HG03520 (cell line): ENCODE measurements around the gene TSPAN18.

Source experiments
- ATAC-seq: cut with Tn5 transposase; IDR thresholded peaks from one replicate; pipeline ENCODE4 v1.9.1; 2021; ENCODE audit warnings: mild to moderate bottlenecking, moderate library complexity; ENCODE audit not compliant: unreplicated experiment

The TSPAN18 gene

DNA sequence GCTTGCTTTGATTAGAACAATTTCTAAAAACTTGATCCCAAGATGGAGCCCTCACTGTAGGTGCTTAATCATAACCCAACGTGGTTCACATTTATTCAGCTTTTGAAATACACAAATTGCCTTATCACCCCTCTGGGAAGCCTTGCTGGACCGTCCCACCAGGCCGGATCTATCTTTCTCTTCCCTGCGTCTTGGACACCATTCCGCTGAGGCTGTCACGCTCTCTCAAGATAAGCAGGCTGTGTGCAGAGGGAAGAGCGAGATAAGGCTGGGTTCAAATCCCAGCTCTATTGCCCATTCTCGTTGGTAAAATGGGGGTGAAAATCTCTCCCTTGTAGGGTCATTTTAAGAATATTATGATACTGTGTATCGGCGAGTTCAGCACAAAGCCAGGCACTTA, 244.4 kb downstream of the TSPAN18 start:
- no peak for ATAC-seq

DNA sequence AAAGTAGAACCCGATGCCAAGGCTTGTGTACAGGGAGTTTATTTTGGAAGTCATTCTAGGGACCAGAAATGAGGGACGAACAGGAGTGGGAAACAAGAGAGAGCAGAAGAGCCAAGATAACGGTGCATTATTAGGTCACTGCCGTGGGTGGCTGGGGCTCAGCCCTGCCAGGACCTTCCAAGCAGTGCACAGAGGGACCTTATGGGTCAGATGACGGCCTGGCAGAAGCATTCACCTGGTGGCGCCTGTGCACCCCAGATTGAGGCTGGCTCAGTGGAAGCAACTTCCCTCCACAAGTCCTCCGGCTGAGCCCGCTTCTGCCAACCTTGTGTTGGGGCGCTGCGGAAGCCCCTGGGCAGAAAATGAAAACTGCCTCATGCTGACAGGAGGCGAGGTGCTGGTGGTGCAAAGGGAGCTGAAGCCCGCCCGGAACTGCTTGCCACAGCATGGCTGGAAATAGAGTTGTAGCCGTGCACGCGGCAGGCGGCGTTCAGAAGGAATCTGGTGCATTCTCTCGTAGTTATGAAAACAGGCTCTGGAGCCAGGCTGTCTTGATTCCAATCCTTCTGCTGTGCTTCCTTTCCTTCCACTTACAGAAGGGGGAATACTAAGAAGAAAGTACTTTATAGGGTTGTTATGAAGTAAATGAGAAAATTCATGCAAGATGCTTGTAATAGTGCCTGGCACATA, 246.1 kb downstream of the TSPAN18 start:
- no peak for ATAC-seq

DNA sequence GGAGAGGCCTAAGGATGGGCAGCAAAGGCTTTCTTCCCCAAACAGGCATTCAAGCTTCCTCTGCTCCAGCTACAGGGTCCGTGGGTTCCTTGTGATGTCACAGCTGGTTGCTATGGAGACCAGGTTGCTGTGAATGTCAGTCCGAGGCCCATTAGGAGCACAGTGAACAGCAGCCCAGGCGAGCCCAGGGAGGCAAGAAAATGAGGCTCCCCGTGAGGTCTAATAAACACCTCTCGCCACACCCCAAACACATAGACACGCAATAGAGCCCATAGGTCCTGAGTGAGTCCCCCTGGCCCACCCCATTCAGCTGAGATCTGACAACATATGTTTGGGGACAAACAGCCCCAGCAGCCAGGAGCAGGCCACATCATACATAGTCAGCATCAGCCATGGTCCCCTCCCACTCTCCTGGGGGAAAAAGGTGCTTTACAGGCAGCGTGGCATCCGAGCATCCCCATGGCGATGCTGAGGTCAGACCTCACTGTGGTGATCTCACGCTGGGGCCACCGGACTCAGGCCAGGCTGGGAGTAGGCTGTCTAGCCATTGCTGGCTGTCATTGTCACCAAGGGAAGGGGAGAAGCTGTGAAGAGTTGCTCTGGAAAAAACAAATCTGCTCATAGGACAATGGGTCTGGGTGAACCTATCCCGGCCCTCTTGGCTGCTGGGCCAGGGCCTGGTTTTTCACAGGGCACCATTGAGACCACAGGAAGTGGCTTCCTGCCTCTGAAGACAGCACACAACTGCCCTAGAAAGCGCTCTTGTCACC, 247.1 kb downstream of the TSPAN18 start:
- ATAC-seq: no peak

DNA sequence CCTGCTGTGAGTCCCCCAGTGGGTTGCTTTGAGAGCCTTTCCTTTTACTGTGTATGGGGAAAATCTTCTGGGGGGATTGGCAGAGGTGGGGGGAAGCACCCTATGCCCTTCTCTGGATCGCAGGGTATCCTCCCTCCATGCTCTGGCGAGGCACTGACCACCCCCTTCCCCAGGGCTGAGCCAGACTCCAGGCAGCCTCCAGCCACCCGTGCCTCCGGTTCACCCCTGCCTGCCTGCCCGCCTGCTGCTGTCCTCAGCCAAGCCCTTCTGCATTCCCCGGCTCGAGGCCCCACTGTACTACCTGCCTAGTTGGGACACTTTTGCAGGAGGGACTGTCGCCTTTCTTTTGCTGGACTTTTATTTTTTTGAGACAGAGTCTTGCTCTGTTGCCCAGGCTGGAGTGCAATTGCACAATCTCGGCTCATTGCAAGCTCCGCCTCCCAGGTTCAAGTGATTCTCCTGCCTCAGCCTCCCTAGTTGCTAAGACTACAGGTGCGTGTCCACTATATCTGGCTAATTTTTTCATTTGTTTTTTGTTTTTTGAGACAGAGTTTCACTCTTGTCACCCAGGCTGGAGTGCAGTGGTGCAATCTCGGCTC, 247.7 kb downstream of the TSPAN18 start:
- ATAC-seq: no peak

DNA sequence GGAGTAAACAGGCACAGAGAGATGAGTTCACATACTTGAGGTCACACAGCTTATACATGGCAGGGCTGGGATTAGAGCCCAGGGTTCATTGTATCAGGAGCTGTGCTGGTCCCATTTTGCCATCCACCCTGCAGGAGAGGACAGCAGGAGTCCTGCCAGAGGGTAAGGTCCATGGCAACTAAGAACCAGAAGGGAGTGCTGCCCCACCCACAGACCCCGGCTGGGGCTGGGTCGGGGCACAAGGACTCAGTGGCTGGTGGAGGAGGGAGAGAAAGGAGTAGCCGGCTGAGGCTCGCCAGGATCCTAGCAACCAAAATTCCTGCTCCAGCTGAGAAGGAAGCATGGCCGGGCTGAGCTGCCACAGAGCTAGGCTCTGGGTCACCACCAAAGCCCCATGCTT, 249.8 kb downstream of the TSPAN18 start:
- ATAC-seq: no peak

DNA sequence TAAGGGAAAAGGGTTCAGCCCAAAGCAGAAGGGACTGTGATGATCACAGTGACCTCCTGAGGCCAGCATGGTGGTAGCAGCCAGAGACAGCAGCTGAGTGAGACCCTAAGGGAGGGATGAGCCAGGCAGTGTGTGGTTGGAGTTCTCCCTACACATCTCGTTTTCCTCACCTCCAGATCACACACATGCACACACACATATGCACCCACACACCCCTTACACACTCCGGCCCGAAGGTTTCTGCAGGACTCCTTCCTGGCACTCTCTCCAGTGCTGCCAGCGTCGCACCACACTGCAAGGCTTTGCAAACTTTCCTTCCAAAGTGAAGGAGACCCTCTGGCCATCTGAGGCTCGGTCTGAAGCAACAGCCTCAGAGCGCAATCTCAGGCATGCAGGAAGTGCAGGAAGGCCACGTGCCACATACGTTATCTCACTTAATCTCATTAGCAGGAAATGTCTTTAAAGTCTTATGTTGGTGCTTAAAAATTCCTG, 250.8 kb downstream of the TSPAN18 start:
- ATAC-seq: no peak

DNA sequence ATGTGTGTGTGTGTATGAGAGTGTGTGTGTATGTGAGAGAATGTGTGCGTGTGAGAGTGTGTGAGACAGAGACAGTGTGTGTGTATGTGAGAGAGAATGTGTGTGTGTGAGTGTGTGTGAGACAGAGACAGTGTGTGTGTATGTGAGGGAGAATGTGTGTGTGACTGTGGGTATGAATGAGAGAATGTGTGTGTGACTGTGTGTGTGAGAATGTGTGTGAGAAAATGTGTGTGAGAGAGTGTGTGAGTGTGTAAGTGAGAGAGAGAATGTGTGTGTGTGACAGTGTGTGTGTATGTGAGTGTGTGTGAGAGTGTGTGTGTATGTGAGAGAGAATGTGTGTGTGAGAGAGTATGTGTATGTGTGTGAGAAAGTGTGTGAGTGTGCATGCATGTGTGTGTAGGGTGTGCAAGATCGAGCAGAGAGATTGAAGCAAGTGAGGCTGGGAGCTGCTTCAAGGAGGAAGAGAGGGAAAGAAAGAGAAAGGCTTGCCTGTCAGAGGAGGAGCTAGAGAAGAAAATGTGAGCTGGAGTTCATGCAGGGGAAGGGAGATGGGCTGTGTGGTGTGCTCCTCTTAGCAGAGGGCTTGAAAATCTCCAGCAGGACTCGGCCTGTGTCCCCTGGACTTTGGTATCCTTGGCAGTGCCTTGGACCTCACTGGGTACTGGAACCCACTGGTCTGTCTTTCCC, 251.7 kb downstream of the TSPAN18 start:
- ATAC-seq: no peak

DNA sequence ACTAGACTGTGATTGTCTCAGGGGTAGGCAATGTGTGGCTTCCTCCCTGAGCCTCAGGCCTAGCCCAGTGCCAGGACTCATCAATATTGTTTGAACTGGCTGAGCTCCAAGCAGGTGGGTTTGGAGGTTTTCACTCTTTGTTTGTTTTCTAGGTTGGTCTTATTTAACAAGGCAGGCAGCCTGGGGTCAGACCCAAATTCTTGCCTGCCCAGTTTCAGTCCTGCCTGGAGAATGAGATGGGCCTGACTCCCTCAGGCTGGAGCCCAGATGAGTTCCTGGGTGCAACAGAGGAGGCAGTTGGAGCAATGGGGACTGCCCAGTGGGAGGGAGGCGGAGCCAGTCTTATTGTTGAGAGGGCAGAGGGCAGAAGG, 252.2 kb downstream of the TSPAN18 start:
- no peak for ATAC-seq

DNA sequence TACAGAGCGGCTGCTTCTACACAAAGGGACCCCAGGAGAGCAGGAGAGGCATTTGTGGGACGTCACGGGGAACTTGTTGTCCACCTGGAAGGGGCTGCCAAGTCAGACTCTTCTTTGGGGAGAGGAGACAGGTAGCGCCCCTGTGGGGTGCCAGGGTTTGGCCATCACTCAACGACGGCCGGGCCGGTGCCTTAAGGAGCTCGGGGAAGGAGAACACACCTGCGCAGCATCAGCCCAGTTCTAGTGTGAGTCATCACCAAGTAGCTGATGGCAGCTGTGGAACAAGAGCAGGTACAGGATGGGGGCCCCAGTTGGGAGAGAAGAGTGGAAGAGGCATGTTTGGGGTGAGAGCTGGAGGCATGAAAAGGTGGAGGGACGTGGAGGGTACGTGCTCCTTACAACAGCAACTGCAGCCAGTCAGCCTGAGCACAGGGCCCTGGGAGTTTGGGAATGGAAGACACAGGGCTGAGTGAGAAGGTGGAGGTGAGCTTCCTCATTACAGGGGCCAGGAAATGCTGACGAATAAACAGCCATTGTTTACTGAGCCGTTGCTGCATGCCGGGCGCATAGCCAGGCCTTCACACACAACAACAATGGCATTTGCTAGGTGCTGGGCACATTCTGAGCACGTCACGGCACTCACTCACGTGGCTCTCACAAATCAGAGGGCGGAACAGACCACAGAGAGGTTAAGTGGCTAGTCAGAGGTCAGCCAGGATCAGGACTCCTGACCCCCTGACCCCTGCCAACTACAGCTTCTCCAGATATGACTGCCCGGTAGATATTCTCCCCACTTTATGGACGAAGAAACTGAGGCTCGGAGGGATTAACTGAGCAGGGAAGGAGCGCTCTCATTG, 253.0 kb downstream of the TSPAN18 start:
- ATAC-seq: no peak

DNA sequence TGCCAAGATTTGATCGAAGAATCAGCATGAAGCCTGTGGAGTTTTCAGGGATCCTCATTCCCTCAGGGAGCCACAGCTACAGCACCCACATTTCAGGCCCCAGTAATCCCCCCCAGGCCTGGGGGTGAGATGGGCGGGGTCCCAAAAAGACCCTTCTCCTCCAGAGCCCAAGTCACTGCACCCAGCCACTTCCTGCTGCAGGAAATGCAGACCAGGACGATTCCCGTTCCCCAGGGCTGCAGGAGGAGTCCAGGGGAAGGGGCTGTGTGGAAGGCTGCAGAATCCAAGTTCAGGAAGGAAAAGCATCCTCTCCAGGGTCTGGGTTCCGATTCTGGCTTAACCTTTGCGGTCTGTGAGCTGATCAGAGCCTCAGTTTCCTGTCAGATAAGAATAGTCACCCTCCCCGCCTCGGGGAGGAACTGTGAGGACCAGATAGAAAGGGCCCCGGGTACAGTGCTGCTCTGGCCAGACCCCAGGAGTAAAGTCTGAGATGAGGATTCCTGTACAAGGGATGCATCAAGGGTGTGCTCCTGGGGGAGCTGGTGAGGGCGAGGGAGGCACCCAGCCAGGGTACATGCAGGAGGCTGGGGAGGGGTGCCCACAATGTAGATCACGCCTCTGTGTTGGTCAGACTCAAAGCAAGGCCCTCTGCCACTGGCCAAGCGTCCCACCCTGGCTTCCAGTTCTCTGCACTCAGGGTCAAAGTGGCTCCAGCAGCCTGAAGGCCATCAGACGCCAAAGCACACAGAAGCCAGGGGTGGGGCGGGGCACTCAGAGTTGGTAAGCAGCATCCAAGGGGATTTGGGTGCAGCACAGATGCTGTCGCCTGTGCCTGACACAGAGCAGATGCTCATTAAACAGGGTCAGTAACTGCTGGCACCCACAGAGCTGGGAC, 254.0 kb downstream of the TSPAN18 start:
- ATAC-seq: no peak
